Activated CD4-positive, alpha-beta T cell treated with anti-CD3 and anti-CD28 coated beads, Interleukin-2, amount 50 U/mL, for 16 hours (primary cell): ENCODE results near the gene OR5B3.
"Not testable (repeated sequence)": the region's sequence is repeated elsewhere in the genome, so short reads cannot be mapped to it uniquely, and the experiment has no call there.

Experiments
- DNase-seq: peaks from one replicate; pipeline ENCODE4 v3.0.0-alpha.2; 2020

Gene OR5B3

GRCh38 chr11:58406774-58407173 lies at the start of gene OR5B3:
Gene OR5B3 (minus strand): TSS chr11:58406874. CDS start chr11:58403409, 3,465 bp downstream.
- no peak for DNase-seq

- no peak for DNase-seq
Measured at GRCh38 chr11:58451585-58451984, 44.9 kb upstream of the OR5B3 start.

GRCh38 chr11:58446294-58446693 lies 39.6 kb upstream of the OR5B3 start:
- no peak for DNase-seq

GRCh38 chr11:58444300-58444699 lies 37.6 kb upstream of the OR5B3 start:
- DNase-seq, result no peak

- no peak for DNase-seq
Measured at GRCh38 chr11:58442136-58442535, 35.5 kb upstream of the OR5B3 start, which contains the start of gene OR5B12. Gene OR5B12 (minus strand): TSS chr11:58442236. CDS start chr11:58440151, 2,085 bp downstream.

- no peak for DNase-seq
Measured at GRCh38 chr11:58438486-58438885, 31.8 kb upstream of the OR5B3 start.

GRCh38 chr11:58434217-58434616 lies 27.5 kb upstream of the OR5B3 start:
- no peak for DNase-seq

- no peak for DNase-seq
Measured at GRCh38 chr11:58433638-58434203, 27.0 kb upstream of the OR5B3 start.

GRCh38 chr11:58429273-58429672 lies 22.6 kb upstream of the OR5B3 start:
- no peak for DNase-seq

- DNase-seq, result no peak
Measured at GRCh38 chr11:58428021-58428420, 21.3 kb upstream of the OR5B3 start, which contains the start of gene OR5B2. Gene OR5B2 (minus strand): TSS chr11:58428121. CDS start chr11:58423261, 4,860 bp downstream.

- not testable (repeated sequence) for DNase-seq
Measured at GRCh38 chr11:58399622-58400021, 7.1 kb downstream of the OR5B3 start.

- DNase-seq, result no peak
Measured at GRCh38 chr11:58395581-58395980, 11.1 kb downstream of the OR5B3 start.

GRCh38 chr11:58394195-58394594 lies 12.5 kb downstream of the OR5B3 start:
- no peak for DNase-seq

GRCh38 chr11:58392746-58393145 lies 13.9 kb downstream of the OR5B3 start:
- no peak for DNase-seq

GRCh38 chr11:58391879-58392278 lies 14.8 kb downstream of the OR5B3 start:
- DNase-seq, result no peak

- DNase-seq, result no peak
Measured at GRCh38 chr11:58390551-58391063, 16.1 kb downstream of the OR5B3 start.

- DNase-seq, result no peak
Measured at GRCh38 chr11:58358969-58359368, 47.7 kb downstream of the OR5B3 start, which contains the start of gene OR5B17. Gene OR5B17 (minus strand): TSS chr11:58359069. CDS start chr11:58359069, 0 bp downstream.

GRCh38 chr11:58354727-58355126 lies 51.9 kb downstream of the OR5B3 start:
- no peak for DNase-seq
